GM12878 (cell line): ENCODE data around the gene SYS1. TPM values are rescaled to one million over a fixed set of nuclear protein-coding genes. Genes with fewer than 3 reads are reported as not detected.

Source experiments
- ASH2L ChIP-seq: fragments of 300-600, 200-600 bp; sonication (generic); IDR thresholded peaks from 2 replicates; pipeline ENCODE4 v1.6.1; 2017; ENCODE audit warnings: low read depth, mild to moderate bottlenecking, borderline replicate concordance
- BRCA1 ChIP-seq: IDR thresholded peaks from 2 replicates; pipeline ENCODE4 v1.6.1; 2011; ENCODE audit warnings: low read depth, low read length, improper control_type of control experiment
- CBX5 ChIP-seq: sonication (generic); IDR thresholded peaks from 2 replicates; pipeline ENCODE4 v1.6.1; 2016; ENCODE audit warnings: low read depth, moderate library complexity, mild to moderate bottlenecking, inconsistent platforms
- HCFC1 ChIP-seq: fragments of 150-350 bp; IDR thresholded peaks from 2 replicates; pipeline ENCODE4 v1.6.1; 2014; ENCODE audit warnings: low read length
- KDM1A ChIP-seq: fragments of 200-600 bp; sonication (generic); IDR thresholded peaks from 2 replicates; pipeline ENCODE4 v1.6.1; 2016; ENCODE audit warnings: borderline replicate concordance
- MYC ChIP-seq: IDR thresholded peaks from 2 replicates; pipeline ENCODE4 v1.6.1; 2011; ENCODE audit warnings: mild to moderate bottlenecking, low read length, moderate library complexity, inconsistent platforms; ENCODE audit not compliant: insufficient read depth, insufficient replicate concordance, insufficient read length, severe bottlenecking
- NBN ChIP-seq: fragments of 450-650 bp; IDR thresholded peaks from 2 replicates; pipeline ENCODE4 v1.6.1; 2016
- NFYB ChIP-seq: IDR thresholded peaks from 2 replicates; pipeline ENCODE4 v1.6.1; 2011; ENCODE audit warnings: low read depth, mild to moderate bottlenecking, low read length, improper control_type of control experiment, moderate library complexity; ENCODE audit not compliant: insufficient read depth
- RCOR1 ChIP-seq: conservative IDR thresholded peaks from 2 replicates; pipeline ENCODE4 v1.6.1; 2012; ENCODE audit warnings: low read depth, low read length, improper control_type of control experiment
- SREBF1 ChIP-seq: IDR thresholded peaks from 2 replicates; pipeline ENCODE4 v1.6.1; 2012; ENCODE audit warnings: mild to moderate bottlenecking, low read length
- SREBF2 ChIP-seq: IDR thresholded peaks from 2 replicates; pipeline ENCODE4 v1.6.1; 2012; ENCODE audit warnings: mild to moderate bottlenecking, low read length
- TBL1XR1 ChIP-seq: IDR thresholded peaks from 2 replicates; pipeline ENCODE4 v1.6.1; 2012; ENCODE audit warnings: low read depth, low read length, improper control_type of control experiment
- ZNF384 ChIP-seq: IDR thresholded peaks from 2 replicates; pipeline ENCODE4 v1.6.1; 2012; ENCODE audit warnings: low read depth, mild to moderate bottlenecking, low read length, improper control_type of control experiment, borderline replicate concordance
- polyA plus RNA-seq, 11 experiments: library from polyadenylated mRNA; depleted of rRNA in 4 of 11; unstranded in 6 of 11; stranded (reverse) in 5 of 11; fragments of >200 nt; fragmentation: Nextera tagmentation in 4 of 11; fragmentation: Illumina TruSeq in 1 of 11; extraction: Ambion mirVana in 4 of 11; extraction: Trizol in 1 of 11; gene quantifications; 1 replicate in 1 of 11; 2 replicates in 10 of 11; pipeline versions ENCODE4 v1.2.1 to v1.2.3, GENCODE V29; 2011 to 2016; ENCODE audit warnings: inconsistent platforms in 2 of 11, missing spikeins in 2 of 11, low read depth in 1 of 11
- total RNA-seq, 4 experiments: library from RNA; depleted of rRNA in 3 of 4; stranded (reverse); fragments of >200 nt in 3 of 4; fragmentation: Illumina TruSeq in 1 of 4; extraction: Trizol in 1 of 4; gene quantifications; 2 replicates each; pipeline versions ENCODE4 v1.2.1 to v1.2.3, GENCODE V29; 2013 to 2021
- TF ChIP-seq, protein P1 (sequence below): fragments of 150-350 bp; IDR thresholded peaks from 2 replicates; pipeline ENCODE4 v1.6.1; 2016; ENCODE audit warnings: low read depth, low read length
- TF ChIP-seq, protein P2 (sequence below): fragments of 450-650 bp; IDR thresholded peaks from 2 replicates; pipeline ENCODE4 v1.6.1; 2017; ENCODE audit warnings: mild to moderate bottlenecking, moderate library complexity
- TF ChIP-seq, protein P3 (sequence below): IDR thresholded peaks from 2 replicates; pipeline ENCODE4 v1.6.1; 2012; ENCODE audit warnings: low read depth, low read length, improper control_type of control experiment
- TF ChIP-seq, protein P4 (sequence below): fragments of 450-650 bp; IDR thresholded peaks from 2 replicates; pipeline ENCODE4 v1.6.1; 2016; ENCODE audit warnings: mild to moderate bottlenecking, moderate library complexity, borderline replicate concordance

SYS1 gene
- total and polyA plus RNA-seq, 10 of the 15 experiments (the other 5 are each of a cell fraction or from before 2014, with no cell fraction given) = 5.1 to 22.6 (median 9.3) TPM

DNA sequence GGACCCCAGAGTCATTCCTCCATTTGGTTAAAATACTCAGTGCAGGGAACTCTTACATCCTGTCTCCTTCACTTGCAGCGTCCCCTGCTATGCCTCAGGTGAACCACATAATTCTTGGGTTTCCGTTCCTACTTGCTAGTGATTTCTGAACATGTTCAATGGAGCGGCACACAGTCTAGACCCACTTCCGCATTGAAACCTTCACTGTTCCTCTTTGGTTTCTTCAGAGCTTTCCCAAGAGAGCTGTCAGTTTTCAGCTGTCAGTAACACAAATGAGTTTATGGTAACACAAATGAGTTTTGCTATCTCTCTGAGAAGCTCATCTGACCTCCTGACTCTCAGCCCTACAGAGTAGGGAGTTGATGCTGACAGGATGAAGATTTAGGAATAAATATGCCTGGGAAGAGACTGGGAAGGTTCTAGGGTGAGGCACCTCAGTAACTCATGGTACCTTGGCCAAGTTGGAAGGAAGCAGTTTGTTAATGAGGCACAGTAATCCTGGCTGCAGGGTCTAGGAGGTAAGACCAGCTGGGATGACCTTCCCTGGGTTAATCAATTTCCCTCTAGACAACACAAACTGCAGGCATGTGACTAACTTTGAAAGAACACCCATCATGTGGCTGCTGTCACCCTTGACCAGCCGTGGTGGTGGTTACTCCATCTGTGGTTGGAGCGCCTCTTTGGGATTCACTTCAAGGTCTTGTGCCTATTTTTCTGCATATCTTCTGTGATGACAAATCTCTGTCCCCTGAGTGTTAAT lies 5.4 kb downstream of the SYS1 start (continued):
- TF ChIP-seq, protein P1, sequence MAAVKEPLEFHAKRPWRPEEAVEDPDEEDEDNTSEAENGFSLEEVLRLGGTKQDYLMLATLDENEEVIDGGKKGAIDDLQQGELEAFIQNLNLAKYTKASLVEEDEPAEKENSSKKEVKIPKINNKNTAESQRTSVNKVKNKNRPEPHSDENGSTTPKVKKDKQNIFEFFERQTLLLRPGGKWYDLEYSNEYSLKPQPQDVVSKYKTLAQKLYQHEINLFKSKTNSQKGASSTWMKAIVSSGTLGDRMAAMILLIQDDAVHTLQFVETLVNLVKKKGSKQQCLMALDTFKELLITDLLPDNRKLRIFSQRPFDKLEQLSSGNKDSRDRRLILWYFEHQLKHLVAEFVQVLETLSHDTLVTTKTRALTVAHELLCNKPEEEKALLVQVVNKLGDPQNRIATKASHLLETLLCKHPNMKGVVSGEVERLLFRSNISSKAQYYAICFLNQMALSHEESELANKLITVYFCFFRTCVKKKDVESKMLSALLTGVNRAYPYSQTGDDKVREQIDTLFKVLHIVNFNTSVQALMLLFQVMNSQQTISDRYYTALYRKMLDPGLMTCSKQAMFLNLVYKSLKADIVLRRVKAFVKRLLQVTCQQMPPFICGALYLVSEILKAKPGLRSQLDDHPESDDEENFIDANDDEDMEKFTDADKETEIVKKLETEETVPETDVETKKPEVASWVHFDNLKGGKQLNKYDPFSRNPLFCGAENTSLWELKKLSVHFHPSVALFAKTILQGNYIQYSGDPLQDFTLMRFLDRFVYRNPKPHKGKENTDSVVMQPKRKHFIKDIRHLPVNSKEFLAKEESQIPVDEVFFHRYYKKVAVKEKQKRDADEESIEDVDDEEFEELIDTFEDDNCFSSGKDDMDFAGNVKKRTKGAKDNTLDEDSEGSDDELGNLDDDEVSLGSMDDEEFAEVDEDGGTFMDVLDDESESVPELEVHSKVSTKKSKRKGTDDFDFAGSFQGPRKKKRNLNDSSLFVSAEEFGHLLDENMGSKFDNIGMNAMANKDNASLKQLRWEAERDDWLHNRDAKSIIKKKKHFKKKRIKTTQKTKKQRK = no peak
- no peak for TF ChIP-seq ZNF384
- no peak for TF ChIP-seq SREBF1
- TF ChIP-seq, protein P2, sequence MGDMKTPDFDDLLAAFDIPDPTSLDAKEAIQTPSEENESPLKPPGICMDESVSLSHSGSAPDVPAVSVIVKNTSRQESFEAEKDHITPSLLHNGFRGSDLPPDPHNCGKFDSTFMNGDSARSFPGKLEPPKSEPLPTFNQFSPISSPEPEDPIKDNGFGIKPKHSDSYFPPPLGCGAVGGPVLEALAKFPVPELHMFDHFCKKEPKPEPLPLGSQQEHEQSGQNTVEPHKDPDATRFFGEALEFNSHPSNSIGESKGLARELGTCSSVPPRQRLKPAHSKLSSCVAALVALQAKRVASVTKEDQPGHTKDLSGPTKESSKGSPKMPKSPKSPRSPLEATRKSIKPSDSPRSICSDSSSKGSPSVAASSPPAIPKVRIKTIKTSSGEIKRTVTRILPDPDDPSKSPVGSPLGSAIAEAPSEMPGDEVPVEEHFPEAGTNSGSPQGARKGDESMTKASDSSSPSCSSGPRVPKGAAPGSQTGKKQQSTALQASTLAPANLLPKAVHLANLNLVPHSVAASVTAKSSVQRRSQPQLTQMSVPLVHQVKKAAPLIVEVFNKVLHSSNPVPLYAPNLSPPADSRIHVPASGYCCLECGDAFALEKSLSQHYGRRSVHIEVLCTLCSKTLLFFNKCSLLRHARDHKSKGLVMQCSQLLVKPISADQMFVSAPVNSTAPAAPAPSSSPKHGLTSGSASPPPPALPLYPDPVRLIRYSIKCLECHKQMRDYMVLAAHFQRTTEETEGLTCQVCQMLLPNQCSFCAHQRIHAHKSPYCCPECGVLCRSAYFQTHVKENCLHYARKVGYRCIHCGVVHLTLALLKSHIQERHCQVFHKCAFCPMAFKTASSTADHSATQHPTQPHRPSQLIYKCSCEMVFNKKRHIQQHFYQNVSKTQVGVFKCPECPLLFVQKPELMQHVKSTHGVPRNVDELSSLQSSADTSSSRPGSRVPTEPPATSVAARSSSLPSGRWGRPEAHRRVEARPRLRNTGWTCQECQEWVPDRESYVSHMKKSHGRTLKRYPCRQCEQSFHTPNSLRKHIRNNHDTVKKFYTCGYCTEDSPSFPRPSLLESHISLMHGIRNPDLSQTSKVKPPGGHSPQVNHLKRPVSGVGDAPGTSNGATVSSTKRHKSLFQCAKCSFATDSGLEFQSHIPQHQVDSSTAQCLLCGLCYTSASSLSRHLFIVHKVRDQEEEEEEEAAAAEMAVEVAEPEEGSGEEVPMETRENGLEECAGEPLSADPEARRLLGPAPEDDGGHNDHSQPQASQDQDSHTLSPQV = no peak
- TF ChIP-seq NBN = peak; percentile 98
- TF ChIP-seq SREBF2 = no peak
- TF ChIP-seq ASH2L = no peak
- no peak for TF ChIP-seq HCFC1
- no peak for TF ChIP-seq MYC
- TF ChIP-seq NFYB = no peak
- no peak; the same call in 1 of the 2 replicates for TF ChIP-seq CBX5
- TF ChIP-seq RCOR1 = peak; percentile 96
- no peak for TF ChIP-seq KDM1A
- TF ChIP-seq, protein P3, sequence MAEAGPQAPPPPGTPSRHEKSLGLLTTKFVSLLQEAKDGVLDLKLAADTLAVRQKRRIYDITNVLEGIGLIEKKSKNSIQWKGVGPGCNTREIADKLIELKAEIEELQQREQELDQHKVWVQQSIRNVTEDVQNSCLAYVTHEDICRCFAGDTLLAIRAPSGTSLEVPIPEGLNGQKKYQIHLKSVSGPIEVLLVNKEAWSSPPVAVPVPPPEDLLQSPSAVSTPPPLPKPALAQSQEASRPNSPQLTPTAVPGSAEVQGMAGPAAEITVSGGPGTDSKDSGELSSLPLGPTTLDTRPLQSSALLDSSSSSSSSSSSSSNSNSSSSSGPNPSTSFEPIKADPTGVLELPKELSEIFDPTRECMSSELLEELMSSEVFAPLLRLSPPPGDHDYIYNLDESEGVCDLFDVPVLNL = no peak
- TF ChIP-seq BRCA1 = no peak
- TF ChIP-seq TBL1XR1 = peak; percentile 99
- TF ChIP-seq, protein P4, sequence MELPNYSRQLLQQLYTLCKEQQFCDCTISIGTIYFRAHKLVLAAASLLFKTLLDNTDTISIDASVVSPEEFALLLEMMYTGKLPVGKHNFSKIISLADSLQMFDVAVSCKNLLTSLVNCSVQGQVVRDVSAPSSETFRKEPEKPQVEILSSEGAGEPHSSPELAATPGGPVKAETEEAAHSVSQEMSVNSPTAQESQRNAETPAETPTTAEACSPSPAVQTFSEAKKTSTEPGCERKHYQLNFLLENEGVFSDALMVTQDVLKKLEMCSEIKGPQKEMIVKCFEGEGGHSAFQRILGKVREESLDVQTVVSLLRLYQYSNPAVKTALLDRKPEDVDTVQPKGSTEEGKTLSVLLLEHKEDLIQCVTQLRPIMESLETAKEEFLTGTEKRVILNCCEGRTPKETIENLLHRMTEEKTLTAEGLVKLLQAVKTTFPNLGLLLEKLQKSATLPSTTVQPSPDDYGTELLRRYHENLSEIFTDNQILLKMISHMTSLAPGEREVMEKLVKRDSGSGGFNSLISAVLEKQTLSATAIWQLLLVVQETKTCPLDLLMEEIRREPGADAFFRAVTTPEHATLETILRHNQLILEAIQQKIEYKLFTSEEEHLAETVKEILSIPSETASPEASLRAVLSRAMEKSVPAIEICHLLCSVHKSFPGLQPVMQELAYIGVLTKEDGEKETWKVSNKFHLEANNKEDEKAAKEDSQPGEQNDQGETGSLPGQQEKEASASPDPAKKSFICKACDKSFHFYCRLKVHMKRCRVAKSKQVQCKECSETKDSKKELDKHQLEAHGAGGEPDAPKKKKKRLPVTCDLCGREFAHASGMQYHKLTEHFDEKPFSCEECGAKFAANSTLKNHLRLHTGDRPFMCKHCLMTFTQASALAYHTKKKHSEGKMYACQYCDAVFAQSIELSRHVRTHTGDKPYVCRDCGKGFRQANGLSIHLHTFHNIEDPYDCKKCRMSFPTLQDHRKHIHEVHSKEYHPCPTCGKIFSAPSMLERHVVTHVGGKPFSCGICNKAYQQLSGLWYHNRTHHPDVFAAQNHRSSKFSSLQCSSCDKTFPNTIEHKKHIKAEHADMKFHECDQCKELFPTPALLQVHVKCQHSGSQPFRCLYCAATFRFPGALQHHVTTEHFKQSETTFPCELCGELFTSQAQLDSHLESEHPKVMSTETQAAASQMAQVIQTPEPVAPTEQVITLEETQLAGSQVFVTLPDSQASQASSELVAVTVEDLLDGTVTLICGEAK = peak; percentile 38; the same call in 1 of the 2 replicates
